Measurements from ENCODE around the gene FBXO45. TPM values are rescaled to one million over a fixed set of nuclear protein-coding genes. Genes with fewer than 3 reads are reported as not detected.
A peak's percentile ranks its signal among the peaks of the same experiment; 100 is the strongest.

Gene FBXO45
- total and polyA plus RNA-seq, 2 of the 13 experiments (the other 11 are each of a cell fraction or from before 2014, with no cell fraction given) = 7.0 to 12.1 TPM

DNA sequence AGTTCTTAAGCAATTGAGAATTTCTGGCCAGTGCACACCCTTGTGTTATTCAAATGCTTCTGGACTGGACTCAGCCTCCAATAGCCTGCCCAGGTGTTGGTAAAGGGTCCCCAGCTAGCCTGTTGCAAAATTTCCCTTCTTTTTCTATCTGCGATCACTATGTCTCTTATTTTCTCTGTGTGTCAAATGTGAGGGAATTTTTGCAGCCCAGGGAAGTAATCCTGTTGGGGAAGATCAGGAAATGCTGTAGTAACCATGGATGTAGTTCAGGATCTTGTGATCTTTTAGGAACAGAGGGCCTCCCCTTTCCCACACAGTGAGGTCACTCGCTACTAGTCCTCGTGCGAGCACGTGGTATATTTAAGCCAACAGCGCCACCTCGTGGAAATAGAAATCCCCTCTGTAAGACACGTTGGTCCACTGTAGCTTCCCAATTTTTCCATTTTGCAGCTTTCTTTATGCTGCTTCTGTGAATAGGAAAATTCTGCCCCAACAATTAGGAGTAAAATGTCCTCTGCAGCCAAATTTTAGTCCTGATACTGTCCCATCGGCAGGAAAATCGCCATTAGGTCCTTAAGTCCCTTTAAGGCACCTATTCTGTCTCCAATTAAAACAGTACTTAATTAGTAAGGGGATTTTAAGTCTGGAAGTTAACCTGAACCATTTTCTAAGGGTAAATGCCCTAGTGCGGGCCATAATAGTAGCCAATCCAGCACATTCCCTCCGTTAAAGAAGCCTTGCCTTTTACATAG, 49.3 kb upstream of the FBXO45 start (continued):
- TF ChIP-seq, protein P1, sequence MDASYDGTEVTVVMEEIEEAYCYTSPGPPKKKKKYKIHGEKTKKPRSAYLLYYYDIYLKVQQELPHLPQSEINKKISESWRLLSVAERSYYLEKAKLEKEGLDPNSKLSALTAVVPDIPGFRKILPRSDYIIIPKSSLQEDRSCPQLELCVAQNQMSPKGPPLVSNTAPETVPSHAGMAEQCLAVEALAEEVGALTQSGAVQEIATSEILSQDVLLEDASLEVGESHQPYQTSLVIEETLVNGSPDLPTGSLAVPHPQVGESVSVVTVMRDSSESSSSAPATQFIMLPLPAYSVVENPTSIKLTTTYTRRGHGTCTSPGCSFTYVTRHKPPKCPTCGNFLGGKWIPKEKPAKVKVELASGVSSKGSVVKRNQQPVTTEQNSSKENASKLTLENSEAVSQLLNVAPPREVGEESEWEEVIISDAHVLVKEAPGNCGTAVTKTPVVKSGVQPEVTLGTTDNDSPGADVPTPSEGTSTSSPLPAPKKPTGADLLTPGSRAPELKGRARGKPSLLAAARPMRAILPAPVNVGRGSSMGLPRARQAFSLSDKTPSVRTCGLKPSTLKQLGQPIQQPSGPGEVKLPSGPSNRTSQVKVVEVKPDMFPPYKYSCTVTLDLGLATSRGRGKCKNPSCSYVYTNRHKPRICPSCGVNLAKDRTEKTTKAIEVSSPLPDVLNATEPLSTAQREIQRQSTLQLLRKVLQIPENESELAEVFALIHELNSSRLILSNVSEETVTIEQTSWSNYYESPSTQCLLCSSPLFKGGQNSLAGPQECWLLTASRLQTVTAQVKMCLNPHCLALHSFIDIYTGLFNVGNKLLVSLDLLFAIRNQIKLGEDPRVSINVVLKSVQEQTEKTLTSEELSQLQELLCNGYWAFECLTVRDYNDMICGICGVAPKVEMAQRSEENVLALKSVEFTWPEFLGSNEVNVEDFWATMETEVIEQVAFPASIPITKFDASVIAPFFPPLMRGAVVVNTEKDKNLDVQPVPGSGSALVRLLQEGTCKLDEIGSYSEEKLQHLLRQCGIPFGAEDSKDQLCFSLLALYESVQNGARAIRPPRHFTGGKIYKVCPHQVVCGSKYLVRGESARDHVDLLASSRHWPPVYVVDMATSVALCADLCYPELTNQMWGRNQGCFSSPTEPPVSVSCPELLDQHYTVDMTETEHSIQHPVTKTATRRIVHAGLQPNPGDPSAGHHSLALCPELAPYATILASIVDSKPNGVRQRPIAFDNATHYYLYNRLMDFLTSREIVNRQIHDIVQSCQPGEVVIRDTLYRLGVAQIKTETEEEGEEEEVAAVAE (CRISPR knock-in tag; IDR thresholded peaks at IDR 0.05; ENCODE audit: borderline replicate concordance) = no peak
- TF ChIP-seq TBL1XR1 (IDR thresholded peaks at IDR 0.05; ENCODE audit: borderline replicate concordance, low read length, partially characterized antibody) = no peak
- no peak for TF ChIP-seq ZEB1 (IDR thresholded peaks at IDR 0.05; ENCODE audit: insufficient replicate concordance, low read depth)
- no peak for TF ChIP-seq HNRNPH1 (optimal IDR thresholded peaks at IDR 0.05; ENCODE audit: low read depth, low read length)
- no peak for TF ChIP-seq ZNF24 (IDR thresholded peaks at IDR 0.05)
- TF ChIP-seq NCOA5 (CRISPR knock-in tag; IDR thresholded peaks at IDR 0.05) = no peak
- TF ChIP-seq, protein P2, sequence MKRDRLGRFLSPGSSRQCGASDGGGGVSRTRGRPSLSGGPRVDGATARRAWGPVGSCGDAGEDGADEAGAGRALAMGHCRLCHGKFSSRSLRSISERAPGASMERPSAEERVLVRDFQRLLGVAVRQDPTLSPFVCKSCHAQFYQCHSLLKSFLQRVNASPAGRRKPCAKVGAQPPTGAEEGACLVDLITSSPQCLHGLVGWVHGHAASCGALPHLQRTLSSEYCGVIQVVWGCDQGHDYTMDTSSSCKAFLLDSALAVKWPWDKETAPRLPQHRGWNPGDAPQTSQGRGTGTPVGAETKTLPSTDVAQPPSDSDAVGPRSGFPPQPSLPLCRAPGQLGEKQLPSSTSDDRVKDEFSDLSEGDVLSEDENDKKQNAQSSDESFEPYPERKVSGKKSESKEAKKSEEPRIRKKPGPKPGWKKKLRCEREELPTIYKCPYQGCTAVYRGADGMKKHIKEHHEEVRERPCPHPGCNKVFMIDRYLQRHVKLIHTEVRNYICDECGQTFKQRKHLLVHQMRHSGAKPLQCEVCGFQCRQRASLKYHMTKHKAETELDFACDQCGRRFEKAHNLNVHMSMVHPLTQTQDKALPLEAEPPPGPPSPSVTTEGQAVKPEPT (CRISPR knock-in tag; IDR thresholded peaks at IDR 0.05; ENCODE audit: low read depth) = no peak
- TF ChIP-seq, protein P3, sequence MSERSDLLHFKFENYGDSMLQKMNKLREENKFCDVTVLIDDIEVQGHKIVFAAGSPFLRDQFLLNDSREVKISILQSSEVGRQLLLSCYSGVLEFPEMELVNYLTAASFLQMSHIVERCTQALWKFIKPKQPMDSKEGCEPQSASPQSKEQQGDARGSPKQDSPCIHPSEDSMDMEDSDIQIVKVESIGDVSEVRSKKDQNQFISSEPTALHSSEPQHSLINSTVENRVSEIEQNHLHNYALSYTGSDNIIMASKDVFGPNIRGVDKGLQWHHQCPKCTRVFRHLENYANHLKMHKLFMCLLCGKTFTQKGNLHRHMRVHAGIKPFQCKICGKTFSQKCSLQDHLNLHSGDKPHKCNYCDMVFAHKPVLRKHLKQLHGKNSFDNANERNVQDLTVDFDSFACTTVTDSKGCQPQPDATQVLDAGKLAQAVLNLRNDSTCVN (CRISPR knock-in tag; IDR thresholded peaks at IDR 0.05; ENCODE audit: borderline replicate concordance) = no peak
- peak; percentile 96 for TF ChIP-seq STAG1 (CRISPR knock-in tag; IDR thresholded peaks at IDR 0.05)
- TF ChIP-seq ZNF550 (CRISPR knock-in tag; IDR thresholded peaks at IDR 0.05; ENCODE audit: borderline replicate concordance) = no peak
- no peak for TF ChIP-seq ZNF782 (CRISPR knock-in tag; IDR thresholded peaks at IDR 0.05; ENCODE audit: borderline replicate concordance)
- TF ChIP-seq TEAD3 (CRISPR knock-in tag; optimal IDR thresholded peaks at IDR 0.05; ENCODE audit: borderline replicate concordance) = peak; percentile 41
- TF ChIP-seq KDM1A (CRISPR knock-in tag; IDR thresholded peaks at IDR 0.05) = no peak
- no peak for TF ChIP-seq PHF8 (CRISPR knock-in tag; IDR thresholded peaks at IDR 0.05)
- no peak for TF ChIP-seq HNRNPUL1 (IDR thresholded peaks at IDR 0.05; ENCODE audit: low read depth, low read length)
- TF ChIP-seq GTF3A (CRISPR knock-in tag; conservative IDR thresholded peaks at IDR 0.05) = no peak
- TF ChIP-seq AGO1 (IDR thresholded peaks at IDR 0.05; ENCODE audit: low read depth, low read length, poor library complexity, severe bottlenecking) = no peak
- no peak for TF ChIP-seq FOXA1 (IDR thresholded peaks at IDR 0.05)
- TF ChIP-seq FOXA1 (CRISPR knock-in tag; IDR thresholded peaks at IDR 0.05) = no peak
- TF ChIP-seq ZMYM2 (CRISPR knock-in tag; IDR thresholded peaks at IDR 0.05) = no peak
- TF ChIP-seq PITX1 (CRISPR knock-in tag; IDR thresholded peaks at IDR 0.05) = no peak
- TF ChIP-seq MIXL1 (CRISPR knock-in tag; IDR thresholded peaks at IDR 0.05) = 0 out of 2 replicates have a peak, but pooled peaks have one; percentile 23
- TF ChIP-seq IRX3 (CRISPR knock-in tag; IDR thresholded peaks at IDR 0.05; ENCODE audit: borderline replicate concordance, low read depth) = no peak
- no peak for TF ChIP-seq TSC22D2 (CRISPR knock-in tag; IDR thresholded peaks at IDR 0.05; ENCODE audit: borderline replicate concordance)
- TF ChIP-seq ELF4 (CRISPR knock-in tag; IDR thresholded peaks at IDR 0.05; ENCODE audit: borderline replicate concordance) = no peak
